Nephron progenitor cell (in vitro differentiated cells): Measurements from ENCODE around the gene EXOC3L1.
A peak's percentile ranks its signal among the peaks of the same experiment; 100 is the strongest.

ENCODE experiments used
- DNase-seq: peaks from one replicate; pipeline ENCODE4 v3.0.0; 2021
- H3K27ac Mint-ChIP-seq: 2 replicates; pipeline ENCODE4 v1.8.0; 2021; ENCODE audit warnings: mild to moderate bottlenecking, moderate library complexity, mixed read lengths
- H3K27me3 Mint-ChIP-seq: 2 replicates; pipeline ENCODE4 v1.8.0; 2021; ENCODE audit warnings: mild to moderate bottlenecking, low read depth, mixed read lengths; ENCODE audit not compliant: poor library complexity
- H3K36me3 Mint-ChIP-seq: 2 replicates; pipeline ENCODE4 v1.8.0; 2021; ENCODE audit warnings: low read depth, mixed read lengths
- H3K4me1 Mint-ChIP-seq: 2 replicates; pipeline ENCODE4 v1.8.0; 2021; ENCODE audit warnings: mixed read lengths
- H3K4me3 Mint-ChIP-seq: 2 replicates; pipeline ENCODE4 v1.8.0; 2021; ENCODE audit warnings: mild to moderate bottlenecking, moderate library complexity, mixed read lengths
- H3K9me3 Mint-ChIP-seq: 2 replicates; pipeline ENCODE4 v1.8.0; 2021; ENCODE audit warnings: mild to moderate bottlenecking, moderate library complexity, mixed read lengths
- CTCF ChIP-seq: fragments of 200-600 bp; sonication (generic); IDR thresholded peaks from 2 replicates; pipeline ENCODE4 v1.5.0; 2021; ENCODE audit warnings: antibody characterized with exemption

EXOC3L1 gene

DNA sequence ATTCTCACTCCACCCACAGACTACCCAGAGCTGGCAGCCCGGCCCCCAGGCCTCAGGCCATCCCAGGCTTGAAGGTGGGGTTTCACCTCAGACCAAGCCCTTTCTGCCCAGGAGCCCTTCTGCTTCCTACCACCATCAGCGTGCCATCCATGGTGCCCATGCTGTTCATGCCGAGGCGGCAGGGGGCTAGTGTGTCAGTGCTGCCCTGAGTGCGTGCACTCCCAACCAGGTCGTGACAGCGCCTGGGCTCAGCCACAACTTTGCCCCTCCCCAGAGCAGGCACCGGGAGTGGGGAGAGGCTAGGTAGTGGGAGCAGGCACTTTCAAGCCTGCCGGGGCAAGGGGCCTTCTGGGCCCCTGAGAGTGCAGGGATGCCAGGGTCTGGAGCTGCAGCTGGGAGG lies 47.6 kb downstream of the EXOC3L1 start:
- peaks cover 61% of the 10 kb centered on the region for H3K36me3 Mint-ChIP-seq
- peaks cover 6% of the 10 kb centered on the region for H3K4me1 Mint-ChIP-seq
- TF ChIP-seq CTCF, result no peak
- DNase-seq, result no peak
- no peaks in the 10 kb centered on the region for H3K27me3 Mint-ChIP-seq
- H3K4me3 Mint-ChIP-seq, result no peak overlapping the region
- H3K27ac Mint-ChIP-seq, result no peak overlapping the region
- no peaks in the 10 kb centered on the region for H3K9me3 Mint-ChIP-seq

DNA sequence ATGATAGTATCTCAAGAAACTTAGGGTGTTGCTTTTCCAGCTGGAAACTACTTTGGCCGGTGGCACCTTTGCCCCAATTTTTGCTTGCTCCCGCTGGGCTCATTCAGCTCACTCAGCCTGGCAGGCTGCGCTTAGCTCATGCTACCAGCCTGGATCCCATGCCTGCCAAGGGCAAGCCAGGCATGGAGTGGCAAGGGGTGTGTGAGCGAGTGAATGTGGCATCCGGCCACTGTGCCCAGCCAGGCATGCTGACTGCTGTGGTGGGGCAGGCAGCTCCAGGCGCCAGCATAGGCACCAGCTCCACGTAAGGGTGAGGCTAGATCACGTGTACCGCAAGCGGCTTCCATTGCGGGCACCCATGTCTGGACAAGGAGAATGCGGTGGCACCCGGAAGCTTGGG lies 48.5 kb downstream of the EXOC3L1 start:
- no peak overlapping the region for H3K27ac Mint-ChIP-seq
- DNase-seq, result no peak
- peaks cover 6% of the 10 kb centered on the region for H3K4me1 Mint-ChIP-seq
- peaks cover 69% of the 10 kb centered on the region for H3K36me3 Mint-ChIP-seq
- no peaks in the 10 kb centered on the region for H3K9me3 Mint-ChIP-seq
- no peak overlapping the region for H3K4me3 Mint-ChIP-seq
- TF ChIP-seq CTCF, result no peak
- H3K27me3 Mint-ChIP-seq, result no peaks in the 10 kb centered on the region

GRCh38 chr16:67137605-67138004 lies 52.3 kb downstream of the EXOC3L1 start:
- no peak overlapping the region for H3K4me3 Mint-ChIP-seq
- no peaks in the 10 kb centered on the region for H3K9me3 Mint-ChIP-seq
- no peak overlapping the region for H3K27ac Mint-ChIP-seq
- H3K27me3 Mint-ChIP-seq, result no peaks in the 10 kb centered on the region
- peaks cover 6% of the 10 kb centered on the region for H3K4me1 Mint-ChIP-seq
- TF ChIP-seq CTCF, result no peak
- peaks cover 77% of the 10 kb centered on the region for H3K36me3 Mint-ChIP-seq
- peak; percentile 42 for DNase-seq
